PC-3 (cell line): ENCODE results near the gene DCAF5. TPM values are rescaled to one million over a fixed set of nuclear protein-coding genes. Genes with fewer than 3 reads are reported as not detected.

Source experiments
- ATAC-seq: fragments of 200-7000 bp; cut with Tn5 transposase; 2 replicates; pipeline ENCODE4 v1.9.1; 2020; ENCODE audit warnings: mild to moderate bottlenecking, moderate library complexity
- BruUV-seq: library from RNA; stranded (reverse); fragments of 400-500 nt; replicated peaks from 2 replicates; lab custom pipeline; 2021; lab: Mats Ljungman, UMichigan
- CTCF ChIA-PET: fragments of 300-600 bp; sonication (Branson Sonifier 250); formaldehyde crosslinking; loops from one replicate; lab custom pipeline; 2022; ENCODE audit warnings: antibody characterized with exemption; lab: Charles Lee
- POLR2A ChIA-PET: fragments of 300-600 bp; sonication (Branson Sonifier 250); formaldehyde crosslinking; loops from one replicate; lab custom pipeline; 2022; ENCODE audit warnings: antibody characterized with exemption; ENCODE audit not compliant: unreplicated experiment; lab: Charles Lee
- DNase-seq: peaks from one replicate; pipeline ENCODE4 v3.0.0-alpha.2; 2015
- H2AFZ ChIP-seq: fragments of 300-600 bp; sonication (generic); 2 replicates; pipeline ENCODE4 v1.6.0; 2016; ENCODE audit warnings: antibody characterized with exemption, low read length
- H3F3A ChIP-seq: fragments of 300-600 bp; sonication (generic); one replicate; pipeline ENCODE4 v1.6.0; 2017; ENCODE audit warnings: antibody characterized with exemption, low read length, control low read depth, mild to moderate bottlenecking; ENCODE audit not compliant: unreplicated experiment
- H3K27ac ChIP-seq: fragments of 300-600 bp; sonication (generic); 2 replicates; pipeline ENCODE4 v1.5.1; 2016; ENCODE audit warnings: mild to moderate bottlenecking, low read length
- H3K27me3 ChIP-seq: fragments of 300-600 bp; sonication (generic); 2 replicates; pipeline ENCODE4 v1.6.1; 2016; ENCODE audit warnings: low read length, mixed read lengths
- H3K36me3 ChIP-seq: fragments of 300-600 bp; sonication (generic); 2 replicates; pipeline ENCODE4 v1.6.1; 2016; ENCODE audit warnings: low read depth, mixed run types, low read length, mixed read lengths
- H3K4me1 ChIP-seq: fragments of 300-600 bp; sonication (generic); 2 replicates; pipeline ENCODE4 v1.5.1; 2016; ENCODE audit warnings: low read length; ENCODE audit not compliant: insufficient read depth
- H3K4me2 ChIP-seq: fragments of 300-600 bp; sonication (generic); 2 replicates; pipeline ENCODE4 v1.6.0; 2016; ENCODE audit warnings: low read length
- H3K4me3 ChIP-seq: fragments of 300-600 bp; sonication (generic); 2 replicates; pipeline ENCODE4 v1.5.1; 2016; ENCODE audit warnings: mild to moderate bottlenecking, low read length, mixed read lengths
- H3K79me2 ChIP-seq: fragments of 300-600 bp; sonication (generic); 2 replicates; pipeline ENCODE4 v1.6.1; 2017; ENCODE audit warnings: low read length, mixed read lengths
- H3K9ac ChIP-seq: fragments of 300-600 bp; sonication (generic); 2 replicates; pipeline ENCODE4 v1.6.0; 2016; ENCODE audit warnings: mild to moderate bottlenecking, low read length
- H3K9me2 ChIP-seq: fragments of 300-600 bp; sonication (generic); replicated peaks from 2 replicates; pipeline ENCODE4 v1.6.1; 2016; ENCODE audit warnings: mixed run types, low read length, mixed read lengths
- H3K9me3 ChIP-seq: fragments of 300-600 bp; sonication (generic); 2 replicates; pipeline ENCODE4 v1.6.1; 2016; ENCODE audit warnings: low read length, mixed read lengths
- H4K20me1 ChIP-seq: fragments of 300-600 bp; sonication (generic); 2 replicates; pipeline ENCODE4 v1.6.1; 2016; ENCODE audit warnings: low read length, mixed read lengths
- CTCF ChIP-seq: fragments of 300-600 bp; sonication (generic); conservative IDR thresholded peaks from 2 replicates; pipeline ENCODE4 v1.5.1; 2017; ENCODE audit warnings: antibody characterized with exemption, low read depth, mild to moderate bottlenecking, low read length
- EZH2 ChIP-seq: fragments of 300-600 bp; sonication (generic); IDR thresholded peaks from one replicate; pipeline ENCODE4 v1.6.1; 2017; ENCODE audit warnings: antibody characterized with exemption, mild to moderate bottlenecking, low read length; ENCODE audit not compliant: unreplicated experiment
- EZH2phosphoT487 ChIP-seq: fragments of 300-600 bp; sonication (generic); IDR thresholded peaks from 2 replicates; pipeline ENCODE4 v1.6.1; 2018; ENCODE audit warnings: mild to moderate bottlenecking, antibody characterized with exemption, low read length, borderline replicate concordance
- intact Hi-C: fragments of 100-400 bp; cut with micrococcal nuclease; formaldehyde crosslinking; loops from 2 replicates; pipeline ENCODE4 v1.9.0; 2023
- total RNA-seq: library from RNA; depleted of rRNA; stranded (reverse); fragments of >200 nt; gene quantifications from 2 replicates; pipeline ENCODE4 v1.2.3, GENCODE V29; 2014

DCAF5 gene
- total RNA-seq, 1 experiment from 2014 or later: 17.5 TPM

- no peak for ATAC-seq
- Histone ChIP-seq H3K27ac (peak overlapping the region; percentile 27), H3K4me1 (peaks cover 38% of the 10 kb centered on the region), H4K20me1 (0 out of 2 replicates have a peak, but pooled peaks cover 5% of the 10 kb centered on the region), H3K9me3 (no peaks in the 10 kb centered on the region), H3K4me3 (peak overlapping the region; percentile 1; the same call in 1 of the 2 replicates), H3K36me3 (peaks cover 8% of the 10 kb centered on the region), H3K9ac (no peak overlapping the region), H3K4me2 (peak overlapping the region; percentile 96), H3F3A (no peaks in the 10 kb centered on the region), H3K27me3 (no peaks in the 10 kb centered on the region), H3K9me2 (no peaks in the 10 kb centered on the region), H3K79me2 (peaks cover 77% of the 10 kb centered on the region), H2AFZ (no peak overlapping the region)
- intact Hi-C loops: loop anchor here (1.0 kb wide), 1 partner anchor 8 kb away; no protein-coding TSS in a partner anchor
- POLR2A ChIA-PET: interaction anchor here (0.5 to 0.7 kb wide), 3 partner anchors 17 to 1375 kb away, joined by 4 to 6 read pairs (median 5); no protein-coding TSS in a partner anchor
- no TSS peak for BruUV-seq
- CTCF ChIA-PET: interaction anchor here (0.6 to 2.9 kb wide), 4 partner anchors 19 to 138 kb away, joined by 3 to 20 read pairs (median 4); no protein-coding TSS in a partner anchor
- no peak for DNase-seq
- no peak for TF ChIP-seq CTCF
- TF ChIP-seq EZH2phosphoT487: no peak
- TF ChIP-seq EZH2: no peak
Measured at GRCh38 chr14:69149461-69150244, 3.3 kb downstream of the DCAF5 start.

- Histone ChIP-seq H3K4me2 (no peak overlapping the region), H3F3A (no peaks in the 10 kb centered on the region), H3K27ac (no peak overlapping the region), H2AFZ (no peak overlapping the region), H4K20me1 (0 out of 2 replicates have a peak, but pooled peaks cover 5% of the 10 kb centered on the region), H3K9me2 (no peaks in the 10 kb centered on the region), H3K9ac (no peak overlapping the region), H3K79me2 (peaks cover 77% of the 10 kb centered on the region), H3K4me1 (no peaks in the 10 kb centered on the region), H3K27me3 (no peaks in the 10 kb centered on the region), H3K9me3 (no peaks in the 10 kb centered on the region), H3K4me3 (no peak overlapping the region), H3K36me3 (peaks cover 2% of the 10 kb centered on the region)
- ChIA-PET CTCF (no interaction called here), POLR2A (no interaction called here)
- ATAC-seq: no peak
- no peak for DNase-seq
- BruUV-seq: no TSS peak
- intact Hi-C loops: no loop called here
- TF ChIP-seq EZH2phosphoT487: no peak
Measured at GRCh38 chr14:69142101-69142500, 10.8 kb downstream of the DCAF5 start.

GRCh38 chr14:69141550-69141949, 11.4 kb downstream of the DCAF5 start:
- Histone ChIP-seq H2AFZ (no peak overlapping the region), H3K9me2 (no peaks in the 10 kb centered on the region), H3K9ac (no peak overlapping the region), H3K9me3 (no peaks in the 10 kb centered on the region), H3F3A (no peaks in the 10 kb centered on the region), H3K27me3 (no peaks in the 10 kb centered on the region), H3K4me2 (no peak overlapping the region), H4K20me1 (0 out of 2 replicates have a peak, but pooled peaks cover 5% of the 10 kb centered on the region), H3K79me2 (peaks cover 75% of the 10 kb centered on the region), H3K27ac (no peak overlapping the region), H3K36me3 (no peaks in the 10 kb centered on the region; the same call in 1 of the 2 replicates), H3K4me3 (no peak overlapping the region), H3K4me1 (no peaks in the 10 kb centered on the region)
- ATAC-seq: no peak
- TF ChIP-seq EZH2phosphoT487 (no peak), CTCF (no peak), EZH2 (no peak)
- POLR2A ChIA-PET: interaction anchor here (0.5 kb wide), 1 partner anchor 43 kb away, joined by 4 read pairs; no protein-coding TSS in a partner anchor
- CTCF ChIA-PET: no interaction called here
- BruUV-seq: no TSS peak
- intact Hi-C loops: loop anchor here (1.0 kb wide), 1 partner anchor 8 kb away; no protein-coding TSS in a partner anchor
- no peak for DNase-seq
